Stimulated activated CD8-positive, alpha-beta memory T cell treated with anti-CD3 and anti-CD28 coated beads, Interleukin-15, amount 100 ng/mL, for 4 hours (primary cell): ENCODE measurements around the gene RHBDD3.
"Not testable (repeated sequence)": the region's sequence is repeated elsewhere in the genome, so short reads cannot be mapped to it uniquely, and the experiment has no call there.

ENCODE experiments used
- DNase-seq, 2 donors: peaks; one replicate each; pipeline ENCODE4 v3.0.0-alpha.2; 2020; ENCODE audit warnings: low read depth in 2 of 2

Gene RHBDD3

GRCh38 chr22:29251981-29252911 lies 15.5 kb downstream of the RHBDD3 start:
- DNase-seq, result no peak

GRCh38 chr22:29251265-29251664 lies 16.5 kb downstream of the RHBDD3 start:
- DNase-seq, result no peak

- not testable (repeated sequence) for DNase-seq
These were observed 19.9 kb downstream of the RHBDD3 start for GRCh38 chr22:29247891-29248290.

- peak; percentile 13 to 37 for DNase-seq
These were observed 22.0 kb downstream of the RHBDD3 start for GRCh38 chr22:29245626-29246385.

GRCh38 chr22:29244785-29245625 lies 22.8 kb downstream of the RHBDD3 start:
- no peak for DNase-seq

GRCh38 chr22:29243874-29244446 lies 23.8 kb downstream of the RHBDD3 start:
- no peak for DNase-seq

- not testable (repeated sequence) for DNase-seq
These were observed 27.3 kb downstream of the RHBDD3 start for GRCh38 chr22:29240481-29240880.

GRCh38 chr22:29233277-29233877 lies 34.4 kb downstream of the RHBDD3 start:
- DNase-seq, result no peak

- no peak for DNase-seq
These were observed 35.5 kb downstream of the RHBDD3 start for GRCh38 chr22:29231971-29232959.

- DNase-seq, result no peak
These were observed 36.6 kb downstream of the RHBDD3 start for GRCh38 chr22:29230972-29231875.

GRCh38 chr22:29226351-29226981 lies 41.3 kb downstream of the RHBDD3 start:
- no peak for DNase-seq

- no peak for DNase-seq
These were observed 42.2 kb downstream of the RHBDD3 start for GRCh38 chr22:29225422-29226090.

GRCh38 chr22:29224859-29225410 lies 42.8 kb downstream of the RHBDD3 start:
- DNase-seq, result no peak

- no peak for DNase-seq
These were observed 43.5 kb downstream of the RHBDD3 start for GRCh38 chr22:29224121-29224858.

- DNase-seq, result no peak
These were observed 47.7 kb downstream of the RHBDD3 start for GRCh38 chr22:29219881-29220670.

GRCh38 chr22:29219409-29219782 lies 48.4 kb downstream of the RHBDD3 start:
- DNase-seq, result not testable (repeated sequence)
